Measurements from ENCODE around the gene TGFB1. TPM values are rescaled to one million over a fixed set of nuclear protein-coding genes. Genes with fewer than 3 reads are reported as not detected.
"Not testable (repeated sequence)": the region's sequence is repeated elsewhere in the genome, so short reads cannot be mapped to it uniquely, and the experiment has no call there.

Gene TGFB1
- total RNA-seq, 1 experiment from 2014 or later: 17.5 TPM

- Histone ChIP-seq H3K27me3 (ENCODE audit: low read length) (no peaks in the 10 kb centered on the region), H3K9ac (ENCODE audit: low read length) (peak overlapping the region; percentile 95), H3K9me3 (ENCODE audit: low read length) (no peaks in the 10 kb centered on the region), H3K27ac (ENCODE audit: low read length) (peak overlapping the region; percentile 72), H3K4me1 (ENCODE audit: low read length) (peaks cover 20% of the 10 kb centered on the region), H3K9me2 (replicated peaks; ENCODE audit: insufficient read depth, low read length) (no peaks in the 10 kb centered on the region), H3K4me2 (ENCODE audit: low read depth, low read length, poor library complexity, severe bottlenecking) (peak overlapping the region; percentile 84), H4K20me1 (ENCODE audit: insufficient read depth, low read depth, low read length) (peaks cover 24% of the 10 kb centered on the region), H2AFZ (ENCODE audit: low read length) (no peak overlapping the region; the same call in 1 of the 2 replicates), H3K36me3 (ENCODE audit: insufficient read depth, low read length) (peaks cover 19% of the 10 kb centered on the region; the same call in 1 of the 2 replicates), H3K79me2 (ENCODE audit: low read length) (peaks cover 63% of the 10 kb centered on the region), H3K4me3 (ENCODE audit: low read length) (peak overlapping the region; percentile 95)
- DNase-seq: peak; percentile 84
These were observed 2.1 kb downstream of the TGFB1 start for GRCh38 chr19:41351339-41352245.

- peak overlapping the region; percentile 95 for H3K4me3 ChIP-seq (ENCODE audit: low read length)
- H3K4me1 ChIP-seq (ENCODE audit: low read length): peaks cover 20% of the 10 kb centered on the region
- no peak for DNase-seq
- peaks cover 24% of the 10 kb centered on the region for H4K20me1 ChIP-seq (ENCODE audit: insufficient read depth, low read depth, low read length)
- no peaks in the 10 kb centered on the region for H3K9me3 ChIP-seq (ENCODE audit: low read length)
- peaks cover 23% of the 10 kb centered on the region; the same call in 1 of the 2 replicates for H3K36me3 ChIP-seq (ENCODE audit: insufficient read depth, low read length)
- peak overlapping the region; percentile 84 for H3K4me2 ChIP-seq (ENCODE audit: low read depth, low read length, poor library complexity, severe bottlenecking)
- no peaks in the 10 kb centered on the region for H3K27me3 ChIP-seq (ENCODE audit: low read length)
- peaks cover 70% of the 10 kb centered on the region for H3K79me2 ChIP-seq (ENCODE audit: low read length)
- peak overlapping the region; percentile 72; the same call in 1 of the 2 replicates for H3K27ac ChIP-seq (ENCODE audit: low read length)
- no peaks in the 10 kb centered on the region for H3K9me2 ChIP-seq (replicated peaks; ENCODE audit: insufficient read depth, low read length)
- no peak overlapping the region for H2AFZ ChIP-seq (ENCODE audit: low read length)
- peak overlapping the region; percentile 95 for H3K9ac ChIP-seq (ENCODE audit: low read length)
These were observed 2.9 kb downstream of the TGFB1 start for GRCh38 chr19:41350735-41351338.

- H3K9ac ChIP-seq (ENCODE audit: low read length); H3K4me2 ChIP-seq (ENCODE audit: low read depth, low read length, poor library complexity, severe bottlenecking); H3K9me3 ChIP-seq (ENCODE audit: low read length); H3K27me3 ChIP-seq (ENCODE audit: low read length); H3K4me3 ChIP-seq (ENCODE audit: low read length); H3K9me2 ChIP-seq (replicated peaks; ENCODE audit: insufficient read depth, low read length); H3K27ac ChIP-seq (ENCODE audit: low read length); DNase-seq; H2AFZ ChIP-seq (ENCODE audit: low read length): not testable (repeated sequence)
- Histone ChIP-seq H3K79me2 (ENCODE audit: low read length) (peaks cover 51% of the 10 kb centered on the region), H3K4me1 (ENCODE audit: low read length) (peaks cover 12% of the 10 kb centered on the region), H4K20me1 (ENCODE audit: insufficient read depth, low read depth, low read length) (peaks cover 18% of the 10 kb centered on the region), H3K36me3 (ENCODE audit: insufficient read depth, low read length) (peaks cover 38% of the 10 kb centered on the region)
These were observed 6.8 kb downstream of the TGFB1 start for GRCh38 chr19:41346916-41347315.

GRCh38 chr19:41344162-41344561, 9.6 kb downstream of the TGFB1 start:
- H2AFZ ChIP-seq (ENCODE audit: low read length): no peak overlapping the region
- no peaks in the 10 kb centered on the region for H3K4me1 ChIP-seq (ENCODE audit: low read length)
- H3K79me2 ChIP-seq (ENCODE audit: low read length): peaks cover 39% of the 10 kb centered on the region
- H3K9me2 ChIP-seq (replicated peaks; ENCODE audit: insufficient read depth, low read length): no peaks in the 10 kb centered on the region
- H3K9me3 ChIP-seq (ENCODE audit: low read length): no peaks in the 10 kb centered on the region
- DNase-seq: no peak
- H3K36me3 ChIP-seq (ENCODE audit: insufficient read depth, low read length): peaks cover 41% of the 10 kb centered on the region
- H4K20me1 ChIP-seq (ENCODE audit: insufficient read depth, low read depth, low read length): 0 out of 2 replicates have a peak, but pooled peaks cover 9% of the 10 kb centered on the region
- H3K9ac ChIP-seq (ENCODE audit: low read length): no peak overlapping the region
- H3K4me2 ChIP-seq (ENCODE audit: low read depth, low read length, poor library complexity, severe bottlenecking): no peak overlapping the region
- no peaks in the 10 kb centered on the region for H3K27me3 ChIP-seq (ENCODE audit: low read length)
- H3K4me3 ChIP-seq (ENCODE audit: low read length): no peak overlapping the region
- no peak overlapping the region for H3K27ac ChIP-seq (ENCODE audit: low read length)

- no peak overlapping the region for H3K27ac ChIP-seq (ENCODE audit: low read length)
- no peaks in the 10 kb centered on the region for H3K9me3 ChIP-seq (ENCODE audit: low read length)
- peaks cover 38% of the 10 kb centered on the region for H3K79me2 ChIP-seq (ENCODE audit: low read length)
- H3K4me3 ChIP-seq (ENCODE audit: low read length): no peak overlapping the region
- no peak for DNase-seq
- H3K9me2 ChIP-seq (replicated peaks; ENCODE audit: insufficient read depth, low read length): no peaks in the 10 kb centered on the region
- no peaks in the 10 kb centered on the region for H3K27me3 ChIP-seq (ENCODE audit: low read length)
- no peak overlapping the region for H3K4me2 ChIP-seq (ENCODE audit: low read depth, low read length, poor library complexity, severe bottlenecking)
- H4K20me1 ChIP-seq (ENCODE audit: insufficient read depth, low read depth, low read length): 0 out of 2 replicates have a peak, but pooled peaks cover 5% of the 10 kb centered on the region
- H3K4me1 ChIP-seq (ENCODE audit: low read length): no peaks in the 10 kb centered on the region
- H2AFZ ChIP-seq (ENCODE audit: low read length): no peak overlapping the region
- H3K9ac ChIP-seq (ENCODE audit: low read length): no peak overlapping the region
- H3K36me3 ChIP-seq (ENCODE audit: insufficient read depth, low read length): peaks cover 35% of the 10 kb centered on the region
These were observed 11.8 kb downstream of the TGFB1 start for GRCh38 chr19:41341669-41342490.

GRCh38 chr19:41339936-41340335, 13.8 kb downstream of the TGFB1 start:
- Histone ChIP-seq H3K79me2 (ENCODE audit: low read length) (peaks cover 32% of the 10 kb centered on the region), H3K9me3 (ENCODE audit: low read length) (no peaks in the 10 kb centered on the region), H4K20me1 (ENCODE audit: insufficient read depth, low read depth, low read length) (0 out of 2 replicates have a peak, but pooled peaks cover 5% of the 10 kb centered on the region), H3K9me2 (replicated peaks; ENCODE audit: insufficient read depth, low read length) (no peaks in the 10 kb centered on the region), H3K4me1 (ENCODE audit: low read length) (no peaks in the 10 kb centered on the region), H3K27ac (ENCODE audit: low read length) (no peak overlapping the region), H3K9ac (ENCODE audit: low read length) (no peak overlapping the region), H3K4me3 (ENCODE audit: low read length) (no peak overlapping the region), H2AFZ (ENCODE audit: low read length) (no peak overlapping the region), H3K4me2 (ENCODE audit: low read depth, low read length, poor library complexity, severe bottlenecking) (no peak overlapping the region), H3K27me3 (ENCODE audit: low read length) (no peaks in the 10 kb centered on the region), H3K36me3 (ENCODE audit: insufficient read depth, low read length) (peaks cover 35% of the 10 kb centered on the region)
- no peak for DNase-seq

GRCh38 chr19:41335467-41335866, 18.3 kb downstream of the TGFB1 start:
- peaks cover 24% of the 10 kb centered on the region for H3K79me2 ChIP-seq (ENCODE audit: low read length)
- no peak overlapping the region for H3K9ac ChIP-seq (ENCODE audit: low read length)

More at GRCh38 chr19:41335467-41335866, 18.3 kb downstream of the TGFB1 start:
- H3K4me1 ChIP-seq (ENCODE audit: low read length): peaks cover 2% of the 10 kb centered on the region
- 0 out of 2 replicates have a peak, but pooled peaks cover 2% of the 10 kb centered on the region for H4K20me1 ChIP-seq (ENCODE audit: insufficient read depth, low read depth, low read length)
- DNase-seq: no peak
- no peaks in the 10 kb centered on the region for H3K9me3 ChIP-seq (ENCODE audit: low read length)
- H3K4me2 ChIP-seq (ENCODE audit: low read depth, low read length, poor library complexity, severe bottlenecking): no peak overlapping the region
- H3K36me3 ChIP-seq (ENCODE audit: insufficient read depth, low read length): peaks cover 32% of the 10 kb centered on the region; the same call in 1 of the 2 replicates
- no peak overlapping the region for H3K27ac ChIP-seq (ENCODE audit: low read length)
- no peaks in the 10 kb centered on the region for H3K9me2 ChIP-seq (replicated peaks; ENCODE audit: insufficient read depth, low read length)
- H2AFZ ChIP-seq (ENCODE audit: low read length): no peak overlapping the region
- H3K27me3 ChIP-seq (ENCODE audit: low read length): no peaks in the 10 kb centered on the region
- no peak overlapping the region for H3K4me3 ChIP-seq (ENCODE audit: low read length)
